Measurements from ENCODE around the gene ARHGAP42.

The ARHGAP42 gene

GRCh38 chr11:100849901-100850235, 162.8 kb downstream of the ARHGAP42 start:
- TF ChIP-seq CTCF (IDR thresholded peaks at IDR 0.05; ENCODE audit: low read depth, low read length), result no peak
- no peak for DNase-seq
- Histone ChIP-seq H3K27ac (no peak overlapping the region), H3K9me3 (ENCODE audit: severe bottlenecking) (no peaks in the 10 kb centered on the region), H3K4me3 (ENCODE audit: low read depth, low read length) (no peak overlapping the region), H3K27me3 (ENCODE audit: insufficient read depth, low read depth, severe bottlenecking) (no peaks in the 10 kb centered on the region), H3K36me3 (no peaks in the 10 kb centered on the region)

- no peaks in the 10 kb centered on the region for H3K27me3 ChIP-seq (ENCODE audit: insufficient read depth, low read depth, severe bottlenecking)
- no peaks in the 10 kb centered on the region for H3K36me3 ChIP-seq
- no peak for DNase-seq
- no peak overlapping the region for H3K4me3 ChIP-seq (ENCODE audit: low read depth, low read length)
- TF ChIP-seq CTCF (IDR thresholded peaks at IDR 0.05; ENCODE audit: low read depth, low read length), result no peak
- H3K27ac ChIP-seq, result no peak overlapping the region
- no peaks in the 10 kb centered on the region for H3K9me3 ChIP-seq (ENCODE audit: severe bottlenecking)
Measured at GRCh38 chr11:100851147-100851546, 164.1 kb downstream of the ARHGAP42 start.

- no peaks in the 10 kb centered on the region for H3K9me3 ChIP-seq (ENCODE audit: severe bottlenecking)
- TF ChIP-seq CTCF (IDR thresholded peaks at IDR 0.05; ENCODE audit: low read depth, low read length), result no peak
- no peak overlapping the region for H3K4me3 ChIP-seq (ENCODE audit: low read depth, low read length)
- H3K27me3 ChIP-seq (ENCODE audit: insufficient read depth, low read depth, severe bottlenecking), result no peaks in the 10 kb centered on the region
- no peak overlapping the region for H3K27ac ChIP-seq
- H3K36me3 ChIP-seq, result no peaks in the 10 kb centered on the region
- DNase-seq, result no peak
Measured at GRCh38 chr11:100851584-100852152, 164.6 kb downstream of the ARHGAP42 start.

GRCh38 chr11:100855466-100856067, 168.5 kb downstream of the ARHGAP42 start:
- Histone ChIP-seq H3K36me3 (no peaks in the 10 kb centered on the region), H3K4me3 (ENCODE audit: low read depth, low read length) (no peak overlapping the region), H3K27me3 (ENCODE audit: insufficient read depth, low read depth, severe bottlenecking) (no peaks in the 10 kb centered on the region), H3K27ac (no peak overlapping the region), H3K9me3 (ENCODE audit: severe bottlenecking) (no peaks in the 10 kb centered on the region)
- TF ChIP-seq CTCF (IDR thresholded peaks at IDR 0.05; ENCODE audit: low read depth, low read length), result 0 out of 2 replicates have a peak, but pooled peaks have one; percentile 18
- DNase-seq, result no peak

GRCh38 chr11:100857236-100858005, 170.3 kb downstream of the ARHGAP42 start:
- H3K4me3 ChIP-seq (ENCODE audit: low read depth, low read length), result no peak overlapping the region
- no peak overlapping the region for H3K27ac ChIP-seq
- H3K36me3 ChIP-seq, result no peaks in the 10 kb centered on the region
- no peak for TF ChIP-seq CTCF (IDR thresholded peaks at IDR 0.05; ENCODE audit: low read depth, low read length)
- H3K27me3 ChIP-seq (ENCODE audit: insufficient read depth, low read depth, severe bottlenecking), result no peaks in the 10 kb centered on the region
- H3K9me3 ChIP-seq (ENCODE audit: severe bottlenecking), result no peaks in the 10 kb centered on the region
- no peak for DNase-seq
